ENCODE data around the gene BACH2. TPM values are rescaled to one million over a fixed set of nuclear protein-coding genes. Genes with fewer than 3 reads are reported as not detected.

BACH2 gene
- total RNA-seq, 1 experiment from 2014 or later = 3.3 TPM

- Histone ChIP-seq H3K36me3 (ENCODE audit: control insufficient read depth in 1 of 2, insufficient read depth in 2 of 2, low read length in 2 of 2) (no peaks in the 10 kb centered on the region), H3K27ac (ENCODE audit: low read depth, low read length) (no peak overlapping the region), H3K9ac (ENCODE audit: low read length) (no peak overlapping the region), H3K9me3 (ENCODE audit: control insufficient read depth in 1 of 2, insufficient read depth in 1 of 2, low read depth in 1 of 2, low read length in 2 of 2) (no peaks in the 10 kb centered on the region), H3K4me3 (replicated peaks in 1 of 2; ENCODE audit: low read depth in 1 of 2, low read length in 2 of 2) (no peak overlapping the region), H3K4me2 (ENCODE audit: low read length) (no peak overlapping the region), H4K20me1 (ENCODE audit: insufficient read depth) (no peaks in the 10 kb centered on the region), H3K27me3 (ENCODE audit: insufficient read depth, low read length) (no peaks in the 10 kb centered on the region), H3K79me2 (ENCODE audit: insufficient read depth, low read length) (no peaks in the 10 kb centered on the region), H3K9me2 (ENCODE audit: insufficient read depth) (no peaks in the 10 kb centered on the region), H2AFZ (ENCODE audit: low read depth, low read length, poor library complexity, severe bottlenecking) (no peak overlapping the region), H3K4me1 (ENCODE audit: control insufficient read depth in 1 of 2, insufficient read depth in 2 of 2, low read length in 2 of 2) (no peaks in the 10 kb centered on the region)
- ChIA-PET POLR2A (no interaction called here), CTCF (no interaction called here), RAD21 (ENCODE audit: low non-redundant PET in 1 of 2, low total read pairs in 2 of 2, uncharacterized antibody in 2 of 2, unreplicated experiment in 2 of 2) (no interaction called here)
- ATAC-seq = no peak
- intact Hi-C loops (cut with micrococcal nuclease) = no loop called here
- no TSS peak for BruUV-seq (replicated peaks)
- TF ChIP-seq EZH2 (IDR thresholded peaks at IDR 0.05) = no peak
- TF ChIP-seq RAD21 (IDR thresholded peaks at IDR 0.05; ENCODE audit: low read depth) = no peak
- TF ChIP-seq ZNF274 (IDR thresholded peaks at IDR 0.05; ENCODE audit: low read depth, low read length) = no peak
- TF ChIP-seq CEBPB (IDR thresholded peaks at IDR 0.05; ENCODE audit: low read depth) = no peak
- TF ChIP-seq JUND (IDR thresholded peaks at IDR 0.05) = no peak
- TF ChIP-seq FOSL1 (IDR thresholded peaks at IDR 0.05; ENCODE audit: low read depth) = no peak
- TF ChIP-seq ZBTB33 (IDR thresholded peaks at IDR 0.05; ENCODE audit: extremely low read depth, insufficient replicate concordance, low read length) = no peak
- no peak for DNase-seq (ENCODE audit: low read depth, low spot score)
Observed at GRCh38 chr6:90079560-90080490, 216.8 kb downstream of the BACH2 start.

Data from HCT116 (cell line).